GM18511 (cell line): Measurements from ENCODE around the gene LPIN3.
"Not testable (repeated sequence)": the region's sequence is repeated elsewhere in the genome, so short reads cannot be mapped to it uniquely, and the experiment has no call there.

Experiments used
- ATAC-seq: cut with Tn5 transposase; IDR thresholded peaks from one replicate; pipeline ENCODE4 v1.9.1; 2021; ENCODE audit warnings: mild to moderate bottlenecking, moderate library complexity; ENCODE audit not compliant: unreplicated experiment

LPIN3 gene, protein sequence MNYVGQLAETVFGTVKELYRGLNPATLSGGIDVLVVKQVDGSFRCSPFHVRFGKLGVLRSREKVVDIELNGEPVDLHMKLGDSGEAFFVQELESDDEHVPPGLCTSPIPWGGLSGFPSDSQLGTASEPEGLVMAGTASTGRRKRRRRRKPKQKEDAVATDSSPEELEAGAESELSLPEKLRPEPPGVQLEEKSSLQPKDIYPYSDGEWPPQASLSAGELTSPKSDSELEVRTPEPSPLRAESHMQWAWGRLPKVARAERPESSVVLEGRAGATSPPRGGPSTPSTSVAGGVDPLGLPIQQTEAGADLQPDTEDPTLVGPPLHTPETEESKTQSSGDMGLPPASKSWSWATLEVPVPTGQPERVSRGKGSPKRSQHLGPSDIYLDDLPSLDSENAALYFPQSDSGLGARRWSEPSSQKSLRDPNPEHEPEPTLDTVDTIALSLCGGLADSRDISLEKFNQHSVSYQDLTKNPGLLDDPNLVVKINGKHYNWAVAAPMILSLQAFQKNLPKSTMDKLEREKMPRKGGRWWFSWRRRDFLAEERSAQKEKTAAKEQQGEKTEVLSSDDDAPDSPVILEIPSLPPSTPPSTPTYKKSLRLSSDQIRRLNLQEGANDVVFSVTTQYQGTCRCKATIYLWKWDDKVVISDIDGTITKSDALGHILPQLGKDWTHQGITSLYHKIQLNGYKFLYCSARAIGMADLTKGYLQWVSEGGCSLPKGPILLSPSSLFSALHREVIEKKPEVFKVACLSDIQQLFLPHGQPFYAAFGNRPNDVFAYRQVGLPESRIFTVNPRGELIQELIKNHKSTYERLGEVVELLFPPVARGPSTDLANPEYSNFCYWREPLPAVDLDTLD

DNA sequence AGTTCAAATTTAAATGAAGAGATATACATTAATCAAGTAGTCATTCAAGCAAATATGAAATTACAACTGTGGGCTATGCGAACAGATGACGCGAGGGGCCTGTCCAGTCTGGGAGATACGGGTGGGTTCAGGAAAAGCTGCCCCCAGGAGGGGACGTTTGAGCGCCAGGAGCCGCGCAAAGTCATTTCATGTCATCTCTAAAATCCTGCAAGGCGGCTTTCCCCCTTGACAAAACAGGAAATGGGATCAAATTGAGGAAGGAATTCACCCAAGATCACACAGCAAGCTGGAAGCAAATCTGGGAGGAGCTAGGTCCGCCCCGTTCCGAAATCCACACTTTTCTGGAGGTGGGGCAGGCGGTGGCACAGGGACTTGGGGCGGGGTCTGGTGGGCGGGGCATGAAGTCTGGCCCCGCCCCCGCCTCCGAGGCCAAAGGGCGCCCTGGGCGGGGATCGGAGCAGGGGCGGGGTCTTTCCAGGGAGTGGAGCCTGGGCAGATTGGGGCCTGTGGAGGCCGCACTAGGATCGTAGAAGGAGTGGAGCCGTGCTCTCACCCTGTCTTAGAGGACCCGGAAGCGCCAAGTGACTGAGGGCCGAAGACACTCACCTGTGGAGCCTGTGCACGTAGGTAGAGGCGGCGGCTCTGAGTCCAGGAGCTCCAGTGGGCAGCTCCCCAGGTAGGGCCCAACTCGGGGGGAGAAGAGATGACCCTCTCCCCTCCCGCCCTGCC, at the start of gene LPIN3:
Gene LPIN3, plus strand, starts transcription at position 495 of the 729 bp plus-strand sequence. CDS start 4,983 bp downstream, outside the sequence.
- ATAC-seq: peak; percentile 15

DNA sequence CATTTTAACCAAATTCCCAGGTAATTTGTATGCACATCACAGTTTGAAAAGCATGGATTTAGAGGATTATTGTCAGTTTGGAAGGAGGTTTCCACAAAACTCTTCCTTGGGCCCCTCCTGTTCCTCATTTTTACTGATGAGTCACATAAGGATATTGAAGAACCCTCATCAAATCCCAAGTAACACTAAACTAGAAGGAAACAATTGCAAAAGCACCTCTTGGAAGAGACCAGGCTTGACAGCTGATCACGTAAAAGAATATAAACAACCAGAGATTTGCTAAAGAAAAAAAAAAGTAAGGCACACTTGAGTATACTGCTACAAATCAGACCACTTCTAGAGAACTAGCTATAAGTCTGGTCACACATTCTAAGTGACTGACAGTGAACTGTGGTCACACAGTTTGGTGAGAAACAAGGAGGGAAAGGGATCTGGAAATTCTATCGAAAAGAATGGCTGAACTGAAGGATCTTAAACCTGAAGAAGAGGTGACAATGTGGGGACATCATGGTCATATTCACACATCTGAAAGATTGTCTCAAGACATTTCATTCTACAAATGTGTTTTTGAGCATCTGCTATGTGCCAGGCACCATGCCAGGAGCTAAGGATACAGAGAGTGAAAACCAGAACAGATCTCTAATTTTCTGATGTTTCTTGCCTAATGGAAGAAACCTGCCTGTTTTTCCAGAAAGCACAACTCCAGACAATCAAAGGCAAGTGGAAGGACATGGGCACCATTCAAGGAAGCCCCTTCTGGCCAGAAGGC, 47.2 kb upstream of the LPIN3 start:
- ATAC-seq: no peak

DNA sequence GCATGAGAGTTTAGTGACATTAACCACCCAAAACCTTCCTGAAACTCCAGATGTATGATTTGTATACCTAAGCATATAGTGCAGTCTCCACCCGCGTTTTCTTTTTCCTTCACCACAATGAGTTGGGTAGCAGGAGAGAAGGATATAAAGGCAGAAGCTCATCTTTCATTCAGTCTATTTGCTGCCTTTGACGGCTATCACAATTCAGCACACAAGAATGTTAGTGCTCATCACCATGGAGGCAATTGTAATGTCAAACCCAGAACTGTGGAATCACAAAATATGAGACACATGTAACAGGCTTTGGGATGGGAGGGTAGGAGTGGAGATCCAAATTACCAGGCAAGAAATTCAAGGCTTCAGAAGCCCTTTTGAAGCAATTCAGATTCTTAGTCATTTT, 40.7 kb upstream of the LPIN3 start:
- no peak for ATAC-seq

- ATAC-seq: no peak
Observed at GRCh38 chr20:41300383-41300782, 40.2 kb upstream of the LPIN3 start.

- ATAC-seq: no peak
Observed at GRCh38 chr20:41300886-41301285, 39.7 kb upstream of the LPIN3 start.

DNA sequence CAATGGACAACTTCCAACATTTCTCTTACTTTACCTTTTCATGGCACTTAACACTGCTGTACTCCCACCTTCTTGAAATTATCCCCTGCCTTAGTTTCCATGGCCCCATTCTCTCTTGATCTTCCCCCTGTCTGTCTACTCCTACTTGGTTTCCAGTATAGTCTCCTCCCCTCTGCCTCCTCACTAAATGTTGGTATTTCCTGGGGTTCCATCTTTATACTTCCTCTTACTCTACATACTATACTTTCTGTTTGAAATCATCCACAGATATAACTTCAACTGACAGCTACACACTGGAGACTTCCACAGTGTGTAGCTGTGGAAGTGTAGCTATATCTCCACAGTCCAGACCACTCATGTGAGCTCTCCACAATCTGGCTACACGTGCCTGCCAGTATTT, 36.6 kb upstream of the LPIN3 start:
- no peak for ATAC-seq

DNA sequence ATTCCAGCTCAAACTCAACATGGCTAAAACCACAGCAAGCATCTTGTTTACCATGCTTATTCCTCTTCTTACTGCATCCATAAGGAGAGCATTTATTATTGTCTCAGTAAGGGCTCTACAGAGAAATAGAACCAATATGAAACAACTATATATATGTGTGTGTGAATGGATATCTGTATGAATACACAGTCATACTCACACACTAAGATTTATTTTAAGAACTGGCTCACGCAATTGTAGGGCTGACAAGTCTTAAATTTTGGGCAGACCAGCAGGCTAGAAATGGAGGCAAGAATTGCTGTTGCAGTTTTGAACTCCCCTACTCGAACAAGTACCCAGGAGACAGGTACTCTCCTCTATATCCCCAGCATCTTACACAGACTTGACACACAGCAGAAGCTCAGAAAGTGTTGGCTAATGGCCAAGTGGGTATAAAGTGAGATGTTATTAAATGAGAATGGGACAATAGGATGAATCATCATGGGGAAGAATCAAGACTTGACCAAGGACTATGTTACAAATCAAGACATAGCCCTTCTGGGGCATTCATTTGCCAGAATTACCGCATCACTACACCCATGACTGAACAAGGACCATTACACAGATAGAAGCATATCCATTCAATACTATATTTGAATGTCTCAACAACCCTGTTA, 36.1 kb upstream of the LPIN3 start:
- ATAC-seq: no peak

- peak; percentile 91 for ATAC-seq
Observed at GRCh38 chr20:41306061-41306727, 34.4 kb upstream of the LPIN3 start.

GRCh38 chr20:41307021-41307420, 33.6 kb upstream of the LPIN3 start:
- ATAC-seq: no peak

- ATAC-seq: no peak
Observed at GRCh38 chr20:41308290-41308711, 32.3 kb upstream of the LPIN3 start.

DNA sequence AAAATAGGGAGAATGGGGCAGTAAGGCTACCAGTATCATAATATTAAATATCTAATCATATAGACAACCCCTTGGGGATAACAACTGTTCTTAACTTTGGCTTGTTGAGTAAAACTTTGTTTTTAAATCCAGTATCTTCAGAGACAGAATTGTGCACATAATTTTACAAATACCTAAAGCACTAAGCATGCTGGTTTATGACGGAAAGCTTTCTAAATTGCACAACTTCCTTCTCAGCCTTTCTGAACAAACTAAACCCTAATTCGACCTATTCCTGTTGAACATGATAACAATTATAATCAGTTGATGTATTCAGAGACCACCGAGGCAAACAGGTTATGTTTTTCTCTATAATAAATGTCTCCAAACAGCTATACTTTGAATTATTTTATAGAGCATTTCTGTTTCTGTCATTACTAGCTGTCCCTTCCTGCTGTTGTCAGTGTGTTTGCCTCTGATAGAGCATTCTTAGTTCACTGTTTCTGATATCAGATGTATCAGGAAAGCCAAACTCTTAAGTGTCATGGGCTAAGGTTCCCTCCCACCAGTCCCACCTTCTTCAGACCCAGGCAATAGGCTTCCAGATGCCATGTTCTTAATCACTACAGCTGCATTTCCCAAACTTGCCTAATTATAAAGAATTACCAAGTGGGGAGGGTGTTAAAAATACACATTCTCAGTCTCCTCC, 31.8 kb upstream of the LPIN3 start:
- ATAC-seq: no peak

DNA sequence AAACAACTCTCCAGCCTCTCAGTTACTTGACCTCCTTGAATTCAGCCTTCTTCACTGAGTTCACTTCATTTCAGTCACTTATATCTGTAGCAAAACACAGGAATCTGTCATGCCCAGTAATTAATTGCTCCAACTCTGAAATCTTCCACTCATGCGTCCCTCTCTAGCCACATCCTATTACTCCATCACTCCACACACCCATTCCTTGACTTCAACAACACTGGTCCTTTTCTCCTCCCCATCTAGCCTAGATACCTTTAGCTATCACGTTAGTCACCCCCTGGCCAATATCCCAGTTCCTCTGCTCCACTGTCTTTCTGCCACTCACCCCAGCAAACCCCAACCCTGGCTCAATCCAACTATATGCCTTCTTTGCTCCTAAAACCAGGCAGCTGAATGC, 30.8 kb upstream of the LPIN3 start:
- ATAC-seq: no peak

DNA sequence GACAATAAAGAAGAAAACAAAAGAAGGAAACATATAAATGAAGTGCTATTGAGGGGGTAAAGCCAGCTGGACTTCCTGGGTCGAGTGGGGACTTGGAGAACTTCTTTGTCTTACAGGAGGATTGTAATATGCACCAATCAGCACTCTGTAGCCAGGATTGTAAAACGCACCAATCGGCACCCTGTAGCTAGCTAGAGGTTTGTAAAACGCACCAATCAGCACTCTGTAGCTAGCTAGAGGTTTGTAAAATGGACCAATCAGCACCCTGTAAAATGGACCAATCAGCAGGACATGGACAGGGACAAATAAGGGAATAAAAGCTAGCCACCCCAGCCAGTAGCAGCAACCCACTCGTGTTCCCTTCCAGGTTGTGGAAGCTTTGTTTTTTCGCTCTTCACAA, 28.6 kb upstream of the LPIN3 start:
- not testable (repeated sequence) for ATAC-seq

DNA sequence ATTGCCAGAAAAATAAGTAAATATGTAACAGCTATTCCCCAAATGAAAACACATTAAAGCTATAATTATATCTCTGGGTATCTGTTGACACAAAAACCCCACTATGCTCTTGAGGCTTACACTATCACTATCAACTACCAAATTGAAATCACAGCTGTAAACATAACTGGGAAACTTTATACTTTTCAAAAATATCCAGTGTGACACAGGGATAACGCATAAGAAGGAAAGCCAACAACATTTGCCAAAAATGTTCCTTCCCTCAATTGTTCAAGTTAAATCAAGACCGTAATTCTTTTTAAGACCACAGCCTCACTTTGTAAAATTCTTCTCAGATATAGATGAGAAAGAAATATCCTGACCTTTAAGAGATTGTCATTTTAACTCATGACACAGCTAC, 26.2 kb upstream of the LPIN3 start:
- no peak for ATAC-seq

DNA sequence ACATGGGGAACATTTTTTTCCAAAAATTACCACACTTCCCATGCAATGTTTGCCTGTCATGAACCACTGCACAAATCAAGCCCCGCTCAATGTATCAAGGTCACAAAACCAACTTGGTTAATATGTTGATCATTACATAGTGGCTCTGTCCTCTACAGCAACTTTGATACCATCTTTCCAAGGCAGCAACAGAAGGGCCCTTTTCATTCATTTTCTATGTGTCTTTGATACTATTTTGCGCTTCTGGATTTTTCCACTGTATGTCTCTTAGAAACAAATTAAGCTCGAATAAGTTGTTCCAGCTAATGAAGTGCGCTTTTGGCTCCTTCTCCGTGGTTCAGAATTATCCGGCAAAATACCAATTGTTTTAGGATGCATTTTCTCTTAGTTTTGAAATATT, 24.6 kb upstream of the LPIN3 start:
- no peak for ATAC-seq

- ATAC-seq: peak; percentile 74
Observed at GRCh38 chr20:41316602-41317545, 23.7 kb upstream of the LPIN3 start.

DNA sequence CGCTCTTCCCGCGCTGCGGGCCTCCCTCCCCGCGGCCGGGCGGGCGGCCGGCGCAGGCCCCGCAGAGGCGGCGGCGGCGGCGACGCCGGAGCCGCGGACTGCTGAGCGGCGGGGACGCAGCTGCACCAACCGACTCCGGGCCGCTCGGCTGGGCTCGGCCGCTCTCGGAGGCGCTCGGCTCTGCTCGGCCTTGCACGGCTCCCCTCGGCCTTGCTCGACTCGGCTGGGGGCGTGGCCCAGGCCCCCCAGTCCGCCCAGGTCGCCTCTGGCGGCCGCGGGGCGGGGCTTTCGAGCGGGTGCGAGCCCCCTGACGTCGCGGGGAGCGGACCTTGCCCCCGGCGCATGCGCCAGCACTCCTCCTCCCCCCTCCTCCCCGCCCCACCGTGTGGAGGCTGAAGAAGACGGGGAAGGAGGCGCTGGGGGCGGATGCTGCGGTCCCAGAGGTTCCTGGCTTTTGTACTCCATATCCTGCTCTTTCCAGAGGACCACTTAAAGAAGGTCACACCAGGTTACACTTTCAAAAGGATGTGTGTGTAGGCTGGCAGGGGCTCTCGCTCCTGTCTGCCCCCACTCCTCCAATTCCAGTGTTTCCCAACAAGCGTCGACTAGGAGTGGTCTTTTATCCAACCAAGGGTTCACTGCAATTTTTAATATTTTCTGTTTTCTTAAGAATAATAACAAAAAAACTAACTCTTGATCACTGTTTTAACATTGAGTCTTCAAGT, 22.9 kb upstream of the LPIN3 start, which contains the start of gene ZHX3:
Gene ZHX3, minus strand, starts transcription at position 186 of the 725 bp plus-strand sequence. CDS start 112,815 bp downstream, outside the sequence.
- ATAC-seq: peak; percentile 98
